Endothelial cell (in vitro differentiated cells): ENCODE data around the gene KAT2A. TPM values are rescaled to one million over a fixed set of nuclear protein-coding genes. Genes with fewer than 3 reads are reported as not detected.
A peak's percentile ranks its signal among the peaks of the same experiment; 100 is the strongest.

Experiments
- DNase-seq: peaks from one replicate; pipeline ENCODE4 v3.0.0; 2021; ENCODE audit warnings: low spot score
- H3K27ac Mint-ChIP-seq: one replicate; pipeline ENCODE4 v1.8.0; 2021; ENCODE audit warnings: mixed read lengths, inconsistent platforms; ENCODE audit not compliant: unreplicated experiment
- H3K27me3 Mint-ChIP-seq: one replicate; pipeline ENCODE4 v1.8.0; 2021; ENCODE audit warnings: mild to moderate bottlenecking, moderate library complexity, mixed read lengths, inconsistent platforms; ENCODE audit not compliant: unreplicated experiment
- H3K36me3 Mint-ChIP-seq: one replicate; pipeline ENCODE4 v1.8.0; 2021; ENCODE audit warnings: mild to moderate bottlenecking, low read depth, mixed read lengths, inconsistent platforms; ENCODE audit not compliant: unreplicated experiment
- H3K4me1 Mint-ChIP-seq: one replicate; pipeline ENCODE4 v1.8.0; 2021; ENCODE audit warnings: mild to moderate bottlenecking, mixed read lengths, inconsistent platforms; ENCODE audit not compliant: unreplicated experiment
- H3K4me3 Mint-ChIP-seq: one replicate; pipeline ENCODE4 v1.8.0; 2021; ENCODE audit warnings: mild to moderate bottlenecking, mixed read lengths, inconsistent platforms; ENCODE audit not compliant: unreplicated experiment
- H3K9me3 Mint-ChIP-seq: one replicate; pipeline ENCODE4 v1.8.0; 2021; ENCODE audit warnings: mixed read lengths, inconsistent platforms; ENCODE audit not compliant: unreplicated experiment
- CTCF ChIP-seq: fragments of 200-600 bp; sonication (generic); IDR thresholded peaks from one replicate; pipeline ENCODE4 v1.5.0; 2021; ENCODE audit warnings: antibody characterized with exemption; ENCODE audit not compliant: unreplicated experiment
- total RNA-seq: library from RNA; stranded (reverse); fragmentation: NEBNext Ultra II Directional; extraction: Animal tissue kit (Norgen Biotek cat#: 25700); gene quantifications from one replicate; pipeline ENCODE4 v1.2.1, GENCODE V29; 2021; ENCODE audit not compliant: unreplicated experiment

The KAT2A gene
- total RNA-seq, 1 donor from 2014 or later: 22.8 TPM

- H3K36me3 Mint-ChIP-seq: peaks cover 46% of the 10 kb centered on the region
Observed at GRCh38 chr17:42130310-42130936, 9.3 kb upstream of the KAT2A start.

GRCh38 chr17:42129109-42129837, 8.1 kb upstream of the KAT2A start:
- Mint-ChIP-seq H3K36me3 (peaks cover 54% of the 10 kb centered on the region), H3K27ac (no peak overlapping the region), H3K4me3 (no peak overlapping the region), H3K4me1 (peaks cover 42% of the 10 kb centered on the region), H3K9me3 (no peaks in the 10 kb centered on the region), H3K27me3 (peaks cover 6% of the 10 kb centered on the region)
- TF ChIP-seq CTCF: no peak
- no peak for DNase-seq

More at GRCh38 chr17:42130310-42130936, 9.3 kb upstream of the KAT2A start:
- no peak for DNase-seq
- peak overlapping the region; percentile 68 for H3K27ac Mint-ChIP-seq
- no peaks in the 10 kb centered on the region for H3K9me3 Mint-ChIP-seq
- TF ChIP-seq CTCF: no peak
- peaks cover 51% of the 10 kb centered on the region for H3K4me1 Mint-ChIP-seq
- no peak overlapping the region for H3K4me3 Mint-ChIP-seq
- peaks cover 6% of the 10 kb centered on the region for H3K27me3 Mint-ChIP-seq

GRCh38 chr17:42127414-42127813, 6.2 kb upstream of the KAT2A start:
- Mint-ChIP-seq H3K27ac (no peak overlapping the region), H3K4me1 (peaks cover 24% of the 10 kb centered on the region), H3K9me3 (no peaks in the 10 kb centered on the region), H3K36me3 (peaks cover 54% of the 10 kb centered on the region), H3K27me3 (peaks cover 6% of the 10 kb centered on the region), H3K4me3 (peak overlapping the region; percentile 19)
- TF ChIP-seq CTCF: no peak
- DNase-seq: no peak

GRCh38 chr17:42126836-42127235, 5.7 kb upstream of the KAT2A start:
- Mint-ChIP-seq H3K9me3 (no peaks in the 10 kb centered on the region), H3K27me3 (peaks cover 9% of the 10 kb centered on the region), H3K27ac (no peak overlapping the region), H3K4me3 (peak overlapping the region; percentile 19), H3K36me3 (peaks cover 54% of the 10 kb centered on the region), H3K4me1 (peaks cover 20% of the 10 kb centered on the region)
- no peak for TF ChIP-seq CTCF
- no peak for DNase-seq

GRCh38 chr17:42125565-42125964, 4.4 kb upstream of the KAT2A start:
- Mint-ChIP-seq H3K4me3 (peak overlapping the region; percentile 56), H3K27me3 (peaks cover 10% of the 10 kb centered on the region), H3K36me3 (peaks cover 47% of the 10 kb centered on the region), H3K27ac (no peak overlapping the region), H3K4me1 (peaks cover 12% of the 10 kb centered on the region), H3K9me3 (no peaks in the 10 kb centered on the region)
- TF ChIP-seq CTCF: no peak
- no peak for DNase-seq
